Suprapubic skin (tissue), 4 donors: ENCODE data around the gene PUS7.

Experiments
- CTCF ChIP-seq, 2 donors: fragments of 200-600 bp in 1 of 2; fragments of 450-650 bp in 1 of 2; sonication (generic) in 1 of 2; IDR thresholded peaks; one replicate each; pipeline ENCODE4 v1.5.1; 2016 to 2019; ENCODE audit warnings: antibody characterized with exemption in 2 of 2, mild to moderate bottlenecking in 1 of 2, moderate library complexity in 1 of 2
- EP300 ChIP-seq: sonication (generic); formaldehyde crosslinking; IDR thresholded peaks from one replicate; pipeline ENCODE4 v1.6.1; 2017; ENCODE audit warnings: antibody characterized with exemption
- POLR2AphosphoS5 ChIP-seq, 3 donors: sonication (generic); formaldehyde crosslinking; IDR thresholded peaks; one replicate each; pipeline ENCODE4 v1.6.1; 2017; ENCODE audit warnings: antibody characterized with exemption in 3 of 3

DNA sequence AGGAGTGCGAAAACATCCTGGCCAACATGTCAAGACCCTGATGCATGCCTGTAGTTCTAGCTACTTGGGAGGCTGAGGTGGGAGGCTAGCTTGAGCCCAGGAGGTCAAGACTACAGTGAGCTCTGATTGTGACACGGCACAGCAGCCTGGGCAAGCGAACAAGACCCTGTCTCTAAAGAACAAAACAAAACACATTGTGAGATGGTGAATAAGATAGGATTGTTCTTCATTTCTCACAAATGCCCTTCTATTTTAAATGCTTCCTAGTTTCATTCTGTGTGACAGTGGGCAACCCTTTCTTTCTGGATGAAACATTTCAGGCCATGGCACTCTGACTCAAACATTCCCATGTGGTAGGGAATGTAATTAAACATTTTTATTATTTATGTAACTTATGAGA lies 45.8 kb upstream of the PUS7 start:
- no peak for TF ChIP-seq CTCF (IDR thresholded peaks at IDR 0.05)
- TF ChIP-seq POLR2AphosphoS5 (IDR thresholded peaks at IDR 0.05), result no peak
- no peak for TF ChIP-seq EP300
